HFF-Myc (cell line): ENCODE measurements around the gene UTP11.

Experiments
- DNase-seq: peaks from one replicate; pipeline ENCODE4 v3.0.0-alpha.2; 2011; ENCODE audit warnings: low read depth; ENCODE audit errors: extremely low read depth
- H3K4me3 ChIP-seq: replicated peaks from 2 replicates; pipeline ENCODE4 v1.5.1; 2011; ENCODE audit warnings: low read depth, mild to moderate bottlenecking, control low read depth, low read length
- CTCF ChIP-seq: IDR thresholded peaks from 2 replicates; pipeline ENCODE4 v1.5.1; 2012; ENCODE audit warnings: mild to moderate bottlenecking, low read depth, low read length, control low read depth; ENCODE audit errors: missing control alignments

UTP11 gene

DNA sequence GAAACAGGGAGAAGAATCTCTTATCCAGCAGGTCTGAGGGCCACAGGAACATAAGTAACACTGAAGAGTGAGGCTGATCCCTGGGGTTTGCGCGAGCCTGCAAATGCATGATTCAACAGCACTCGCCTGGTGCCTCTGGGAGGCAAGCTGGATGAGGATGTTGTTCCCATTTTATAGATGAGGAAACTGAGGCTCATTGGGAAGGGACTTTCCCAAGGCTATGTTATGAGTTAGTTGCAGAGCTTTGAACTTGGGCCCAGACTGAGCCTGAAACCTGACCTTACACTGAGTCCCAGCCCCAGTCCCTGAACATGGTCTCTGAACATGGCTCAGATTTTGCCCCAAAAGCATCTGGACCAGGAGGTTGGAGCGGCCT lies 61.8 kb downstream of the UTP11 start:
- TF ChIP-seq CTCF = no peak
- no peak for DNase-seq
- H3K4me3 ChIP-seq = no peak overlapping the region
